HG03064 (cell line): ENCODE results near the gene MPRIP.

Source experiments
- ATAC-seq: cut with Tn5 transposase; IDR thresholded peaks from one replicate; pipeline ENCODE4 v1.9.1; 2021; ENCODE audit warnings: low read depth; ENCODE audit not compliant: unreplicated experiment

Gene MPRIP

DNA sequence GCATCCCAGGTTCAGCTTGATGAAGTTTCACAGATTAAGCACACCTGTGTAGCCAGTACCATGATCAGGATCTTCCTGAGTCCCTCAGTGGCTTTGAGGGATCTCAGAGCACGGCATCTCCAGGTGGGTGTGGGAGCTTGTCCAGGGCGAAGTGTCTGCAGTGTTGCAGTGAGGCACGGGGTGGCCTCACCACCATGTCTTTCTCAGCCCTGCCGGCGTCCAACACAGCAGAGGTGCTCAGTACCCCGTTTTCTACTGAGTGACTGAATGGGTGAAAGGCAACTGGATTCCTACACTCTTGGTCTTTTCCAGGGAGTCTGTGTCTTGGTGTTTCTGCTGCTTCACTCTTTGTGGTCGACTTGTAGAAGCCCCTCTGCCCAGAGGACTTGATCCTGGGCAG, 63.7 kb downstream of the MPRIP start:
- no peak for ATAC-seq

DNA sequence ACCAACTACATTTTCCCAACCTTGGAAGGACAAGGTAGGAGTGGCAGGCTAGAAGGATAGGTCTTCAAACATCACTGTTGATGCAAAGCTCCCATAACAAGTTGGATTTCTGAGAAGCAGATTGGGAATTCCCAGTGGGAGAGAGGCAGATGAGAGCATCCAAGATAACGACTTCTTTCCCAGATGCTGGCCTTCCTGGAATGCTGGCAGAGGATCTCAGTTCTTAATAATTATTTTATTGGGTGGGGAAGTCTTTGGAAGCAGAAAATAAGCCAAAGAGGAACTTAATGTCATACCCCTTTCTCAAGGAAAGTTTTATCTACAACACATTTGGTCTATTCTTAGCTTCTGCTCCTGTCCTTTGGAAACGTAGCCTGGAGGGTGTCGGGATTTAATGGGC, 64.5 kb downstream of the MPRIP start:
- ATAC-seq, result no peak

- no peak for ATAC-seq
Measured at GRCh38 chr17:17107281-17107680, 65.0 kb downstream of the MPRIP start.

- no peak for ATAC-seq
Measured at GRCh38 chr17:17107891-17108431, 65.7 kb downstream of the MPRIP start.

- ATAC-seq, result no peak
Measured at GRCh38 chr17:17108451-17109049, 66.3 kb downstream of the MPRIP start.

DNA sequence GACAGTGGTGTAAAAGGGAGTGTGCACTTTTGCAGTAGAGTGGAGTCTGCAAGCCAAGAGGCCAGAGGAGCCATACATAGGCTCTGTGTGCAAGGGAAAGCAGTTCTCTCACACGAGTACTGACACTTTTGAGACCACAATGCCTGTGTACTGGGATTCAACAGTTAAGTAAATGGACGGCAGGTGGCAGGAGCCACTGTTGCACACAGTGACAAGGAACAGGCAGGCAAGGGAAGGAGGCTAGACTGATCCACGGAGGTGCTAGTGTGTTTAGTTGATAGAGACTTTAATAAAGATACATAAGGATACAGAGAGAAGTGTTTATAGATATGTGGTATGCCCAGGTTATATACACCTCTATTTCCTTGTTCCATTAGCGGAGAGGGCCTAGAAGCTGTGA, 67.0 kb downstream of the MPRIP start:
- ATAC-seq, result no peak

- no peak for ATAC-seq
Measured at GRCh38 chr17:17109907-17110306, 67.7 kb downstream of the MPRIP start.

DNA sequence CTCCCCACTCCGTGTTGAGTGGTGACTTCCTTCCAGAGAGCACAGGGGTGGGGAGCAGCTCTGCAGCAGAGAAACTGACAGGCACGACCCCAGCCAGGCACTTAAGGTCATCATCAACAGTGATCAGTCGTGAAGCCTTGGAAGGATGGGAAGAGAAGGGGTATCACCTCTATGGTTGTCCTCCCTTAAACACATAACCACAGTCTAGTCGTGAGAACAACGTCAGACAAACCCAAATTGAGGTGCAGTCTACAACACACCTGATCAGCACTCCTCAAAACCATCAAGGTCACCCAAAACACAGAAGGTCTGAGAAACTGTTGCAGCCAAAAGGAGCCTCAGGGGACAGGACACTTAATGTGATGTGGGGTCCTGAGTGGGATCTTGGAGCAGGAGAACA, 68.3 kb downstream of the MPRIP start:
- no peak for ATAC-seq

DNA sequence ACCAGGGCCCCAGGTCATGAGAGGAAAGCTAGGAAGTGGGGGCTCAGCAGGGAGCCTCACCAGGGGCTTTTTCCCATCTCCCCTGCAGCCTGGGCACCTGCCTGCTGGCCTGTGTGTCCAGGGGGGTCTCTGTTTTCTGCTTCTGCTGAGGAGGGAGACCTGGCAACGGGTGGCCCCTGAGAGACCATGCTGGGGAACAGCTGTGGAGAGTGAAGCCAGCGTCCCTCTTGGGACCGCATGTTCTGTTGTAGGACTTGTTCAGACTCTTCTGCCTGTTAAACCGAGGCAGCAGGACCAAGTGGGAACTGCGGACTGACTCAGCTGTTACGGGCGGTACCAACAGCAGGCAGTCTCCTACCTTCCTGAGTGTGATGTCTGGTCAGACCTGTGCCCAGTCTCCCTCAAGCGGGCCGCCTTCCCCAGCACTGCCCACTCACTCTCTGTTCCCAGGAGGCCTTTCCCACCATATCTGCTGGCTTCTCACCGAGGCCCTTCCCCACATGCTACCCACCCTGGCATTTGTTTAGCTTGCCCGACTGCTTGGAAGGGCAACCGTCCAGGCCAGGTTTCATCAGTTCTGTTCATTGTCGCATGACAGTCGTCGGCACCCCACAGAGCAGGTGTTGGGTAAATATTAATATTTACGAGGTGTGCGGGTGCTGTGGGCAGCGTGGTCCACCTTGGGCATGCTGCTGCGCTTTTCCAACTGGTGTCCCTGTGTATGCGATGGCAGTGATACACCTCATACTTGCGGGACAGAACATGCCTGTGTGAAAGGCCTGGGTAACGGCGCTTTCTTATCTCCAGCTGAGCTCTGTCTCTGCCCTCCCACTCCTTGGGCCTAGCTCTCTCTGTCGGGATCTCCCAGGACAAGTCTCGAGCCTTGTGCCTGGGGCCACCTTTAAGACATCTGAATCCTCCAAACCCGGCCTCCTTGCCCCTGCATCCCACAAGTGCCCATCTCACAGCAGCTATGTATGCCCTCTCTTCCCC, 69.4 kb downstream of the MPRIP start:
- ATAC-seq, result no peak

- no peak for ATAC-seq
Measured at GRCh38 chr17:17112628-17113200, 70.5 kb downstream of the MPRIP start.

DNA sequence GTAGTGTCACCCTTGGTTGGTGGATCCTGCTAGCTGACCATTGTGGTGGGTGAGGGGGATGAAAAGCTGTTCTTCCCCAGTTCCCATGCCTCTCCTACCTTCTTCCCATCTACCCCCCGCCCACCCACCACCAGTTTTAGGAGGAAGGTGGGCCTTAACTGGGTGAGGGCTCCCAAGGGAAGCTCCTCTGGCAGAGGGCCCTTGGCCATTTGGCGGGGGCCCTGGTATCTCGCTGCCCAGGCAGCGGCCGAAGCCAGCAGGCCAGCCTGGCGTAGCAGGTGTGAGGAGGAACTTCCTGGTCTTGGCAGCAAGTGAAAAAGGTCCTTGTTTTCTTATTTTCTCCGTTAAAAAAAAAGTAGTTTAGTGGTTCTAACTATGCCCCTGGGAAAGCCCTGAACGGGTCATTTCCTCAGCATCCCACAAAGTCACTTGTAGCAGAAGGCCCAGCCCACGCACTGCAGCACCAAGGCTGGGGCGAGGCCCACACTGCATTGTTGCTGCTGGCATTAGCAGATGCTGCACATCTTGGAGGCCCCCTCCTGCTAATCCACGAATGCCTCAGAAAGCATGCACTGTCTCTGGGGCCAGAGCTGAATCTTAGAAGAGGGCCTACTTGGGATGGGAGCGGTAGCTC, 72.5 kb downstream of the MPRIP start:
- ATAC-seq, result no peak

- no peak for ATAC-seq
Measured at GRCh38 chr17:17115620-17116019, 73.4 kb downstream of the MPRIP start.

DNA sequence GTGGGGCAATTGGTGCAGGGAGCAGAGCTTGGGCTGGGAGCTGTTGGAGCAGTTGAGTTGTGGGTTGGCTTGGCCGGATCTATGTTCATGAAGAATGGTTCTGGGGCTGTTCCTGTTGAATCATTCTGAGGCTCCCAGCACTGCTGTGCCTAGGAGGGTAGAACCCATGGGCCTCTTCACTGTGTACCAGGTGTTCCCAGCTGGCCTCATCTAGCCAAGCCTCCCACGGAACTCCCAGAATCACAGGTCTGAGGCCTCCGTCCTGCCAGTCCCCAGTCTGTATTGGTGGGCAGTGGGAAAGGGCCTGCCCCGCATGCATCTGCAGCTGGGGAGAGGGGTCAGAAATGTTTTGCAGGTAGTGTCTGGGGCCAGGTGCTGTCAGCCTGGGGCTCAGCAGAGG, 74.1 kb downstream of the MPRIP start:
- no peak for ATAC-seq

GRCh38 chr17:17117923-17118322, 75.7 kb downstream of the MPRIP start:
- ATAC-seq, result no peak

DNA sequence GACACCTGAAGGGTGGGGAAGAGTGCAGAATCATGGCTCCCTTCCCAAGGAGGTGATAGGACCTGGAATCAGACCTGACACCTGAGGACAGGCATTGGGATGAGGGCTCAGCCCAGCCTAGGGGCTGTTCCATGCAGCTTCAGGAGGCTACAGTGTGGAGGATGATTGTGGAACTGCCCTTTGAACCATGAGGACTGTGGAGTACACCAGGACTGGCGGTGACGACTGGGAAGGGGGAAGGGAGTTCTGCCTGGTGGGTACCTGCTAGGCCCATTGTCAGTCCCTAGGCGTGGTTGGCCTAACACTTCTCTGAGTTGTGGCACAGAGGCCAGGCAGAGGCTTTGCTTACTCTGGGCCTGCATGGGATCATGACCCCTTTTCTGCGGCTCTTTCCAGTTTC, 76.1 kb downstream of the MPRIP start:
- ATAC-seq, result no peak

- no peak for ATAC-seq
Measured at GRCh38 chr17:17119106-17119505, 76.8 kb downstream of the MPRIP start.

GRCh38 chr17:17119533-17119932, 77.3 kb downstream of the MPRIP start:
- no peak for ATAC-seq

DNA sequence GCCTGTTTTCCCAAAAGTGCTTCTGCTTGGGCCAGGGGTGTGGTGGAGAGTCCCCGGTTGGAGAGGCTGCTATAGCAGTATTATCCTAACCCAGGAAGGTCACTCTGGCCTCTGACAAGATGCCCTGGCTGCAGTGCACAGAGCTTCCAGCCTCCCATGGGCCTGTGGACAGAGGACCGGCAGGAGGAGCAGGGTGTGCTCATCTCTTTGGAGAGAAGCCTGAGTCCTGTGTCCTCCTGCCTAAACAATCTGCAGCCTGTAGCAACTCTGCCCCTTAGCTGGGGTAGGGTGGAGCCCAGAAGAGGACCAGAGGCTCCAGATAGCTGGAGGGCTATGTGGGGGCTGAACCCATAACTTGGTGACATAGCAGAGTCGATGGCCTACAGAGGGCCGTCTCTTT, 78.0 kb downstream of the MPRIP start:
- ATAC-seq, result no peak

GRCh38 chr17:17120701-17121100, 78.4 kb downstream of the MPRIP start:
- no peak for ATAC-seq

- ATAC-seq, result no peak
Measured at GRCh38 chr17:17121162-17121561, 78.9 kb downstream of the MPRIP start.
